ENCODE results near the gene MTG1.
"Not testable (repeated sequence)": the region's sequence is repeated elsewhere in the genome, so short reads cannot be mapped to it uniquely, and the experiment has no call there.

Gene MTG1

GRCh38 chr10:133424102-133424501 is 30.1 kb downstream of the MTG1 start:
- not testable (repeated sequence) for DNase-seq (ENCODE audit: low read depth)

- DNase-seq (ENCODE audit: low read depth): not testable (repeated sequence)
Measured at GRCh38 chr10:133424601-133425000, 30.6 kb downstream of the MTG1 start, which contains the start of gene SPRN. SPRN (minus strand) TSS chr10:133424625; CDS start chr10:133423681, 944 bp downstream.

GRCh38 chr10:133429571-133429970 is 35.6 kb downstream of the MTG1 start:
- not testable (repeated sequence) for DNase-seq (ENCODE audit: low read depth)

GRCh38 chr10:133431888-133432613 is 38.1 kb downstream of the MTG1 start:
- DNase-seq (ENCODE audit: low read depth): not testable (repeated sequence)

GRCh38 chr10:133432789-133433188 is 38.8 kb downstream of the MTG1 start:
- DNase-seq (ENCODE audit: low read depth): not testable (repeated sequence)

DNA sequence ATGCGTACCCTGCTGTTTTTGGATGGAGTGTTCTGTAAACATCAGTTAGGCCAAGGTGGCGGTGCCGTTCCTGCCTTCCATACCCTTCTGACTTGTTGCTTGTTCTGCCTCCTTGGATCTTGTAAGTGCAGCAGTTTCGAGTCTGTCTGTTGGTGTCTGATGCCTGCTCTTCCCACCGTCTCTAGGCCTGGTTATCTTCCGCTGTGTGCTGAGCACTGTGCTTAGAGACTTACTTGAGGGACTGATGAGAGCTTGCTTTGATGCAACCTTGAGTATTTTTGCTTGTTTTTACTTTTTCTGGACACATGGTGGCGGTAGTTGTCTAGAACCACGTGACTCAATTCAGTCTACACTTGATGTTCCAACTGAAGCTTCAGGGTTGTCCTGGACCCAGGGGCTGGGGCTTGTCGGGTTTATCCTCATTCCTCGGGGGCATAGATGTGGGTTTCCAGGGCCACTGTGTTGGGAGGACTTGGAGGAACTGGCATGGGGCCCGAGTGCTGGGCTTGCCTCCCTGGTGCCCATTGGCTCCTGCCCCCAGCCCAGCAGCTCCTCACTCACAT is 44.8 kb downstream of the MTG1 start:
- DNase-seq (ENCODE audit: low read depth): no peak

DNA sequence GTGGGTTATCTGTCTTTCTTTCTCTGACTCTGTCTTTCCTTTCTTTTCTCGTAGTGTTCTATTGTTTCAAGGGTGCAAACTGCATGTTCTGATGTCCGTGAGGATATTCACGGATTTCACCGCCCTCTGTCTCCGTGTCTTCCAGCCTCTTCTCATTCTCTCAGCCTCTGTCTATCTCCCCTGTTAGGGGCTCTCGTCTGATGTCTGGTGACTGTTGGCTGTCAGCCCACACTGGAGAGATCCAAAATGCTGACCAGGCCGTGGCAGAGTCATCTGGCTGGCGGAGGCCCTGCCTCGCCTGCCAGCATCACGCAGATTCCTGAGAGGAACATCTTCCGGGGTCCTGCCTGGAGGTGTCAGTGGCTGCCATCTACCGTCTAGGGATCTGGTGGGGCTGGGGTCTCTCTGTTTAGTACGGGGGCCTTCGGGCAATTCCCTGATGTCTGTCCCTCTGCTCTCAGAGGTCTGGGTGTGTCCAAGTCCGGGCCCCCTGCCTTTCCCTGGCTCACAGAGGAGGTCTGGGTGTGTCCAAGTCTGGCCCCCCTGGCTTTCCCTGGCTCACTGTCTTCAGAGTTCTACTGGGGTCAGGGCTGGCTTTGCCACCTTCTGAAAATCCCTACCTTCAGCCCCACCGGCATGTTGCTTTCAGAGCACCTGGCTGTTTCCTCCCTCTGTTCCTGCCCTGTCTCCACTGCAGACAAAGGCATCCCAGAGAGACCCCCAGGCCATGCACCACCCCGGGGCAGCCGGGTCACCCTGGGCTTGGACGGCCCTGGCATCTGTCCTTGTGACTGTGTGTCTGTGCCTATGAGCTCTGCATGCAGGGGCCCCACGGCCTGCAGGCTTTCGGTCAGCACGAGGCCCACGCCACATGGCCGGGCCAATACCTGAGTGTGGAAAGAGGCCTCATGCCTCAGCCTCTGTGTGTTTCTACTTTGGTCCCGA is 45.8 kb downstream of the MTG1 start:
- DNase-seq (ENCODE audit: low read depth): no peak

GRCh38 chr10:133440633-133441285 is 46.8 kb downstream of the MTG1 start:
- no peak for DNase-seq (ENCODE audit: low read depth)

DNA sequence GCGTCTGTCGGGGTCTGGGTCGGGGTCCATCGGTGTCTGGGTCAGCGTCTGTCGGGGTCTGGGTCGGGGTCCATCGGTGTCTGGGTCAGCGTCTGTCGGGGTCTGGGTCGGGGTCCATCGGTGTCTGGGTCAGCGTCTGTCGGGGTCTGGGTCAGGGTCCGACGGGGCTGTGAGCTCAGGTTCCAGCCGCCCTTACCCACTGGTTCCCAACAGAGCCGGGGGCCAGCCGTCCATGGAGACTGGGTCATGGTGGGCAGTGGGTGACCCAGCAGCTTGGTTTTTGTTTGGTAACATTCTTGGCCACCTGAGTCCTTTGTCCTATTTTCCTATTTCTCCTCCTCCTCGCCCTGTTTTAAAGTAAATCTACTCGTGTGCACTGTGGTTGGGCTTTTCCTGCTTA is 47.4 kb downstream of the MTG1 start:
- DNase-seq (ENCODE audit: low read depth): not testable (repeated sequence)

- DNase-seq (ENCODE audit: low read depth): no peak
Measured at GRCh38 chr10:133441780-133442179, 47.8 kb downstream of the MTG1 start.

DNA sequence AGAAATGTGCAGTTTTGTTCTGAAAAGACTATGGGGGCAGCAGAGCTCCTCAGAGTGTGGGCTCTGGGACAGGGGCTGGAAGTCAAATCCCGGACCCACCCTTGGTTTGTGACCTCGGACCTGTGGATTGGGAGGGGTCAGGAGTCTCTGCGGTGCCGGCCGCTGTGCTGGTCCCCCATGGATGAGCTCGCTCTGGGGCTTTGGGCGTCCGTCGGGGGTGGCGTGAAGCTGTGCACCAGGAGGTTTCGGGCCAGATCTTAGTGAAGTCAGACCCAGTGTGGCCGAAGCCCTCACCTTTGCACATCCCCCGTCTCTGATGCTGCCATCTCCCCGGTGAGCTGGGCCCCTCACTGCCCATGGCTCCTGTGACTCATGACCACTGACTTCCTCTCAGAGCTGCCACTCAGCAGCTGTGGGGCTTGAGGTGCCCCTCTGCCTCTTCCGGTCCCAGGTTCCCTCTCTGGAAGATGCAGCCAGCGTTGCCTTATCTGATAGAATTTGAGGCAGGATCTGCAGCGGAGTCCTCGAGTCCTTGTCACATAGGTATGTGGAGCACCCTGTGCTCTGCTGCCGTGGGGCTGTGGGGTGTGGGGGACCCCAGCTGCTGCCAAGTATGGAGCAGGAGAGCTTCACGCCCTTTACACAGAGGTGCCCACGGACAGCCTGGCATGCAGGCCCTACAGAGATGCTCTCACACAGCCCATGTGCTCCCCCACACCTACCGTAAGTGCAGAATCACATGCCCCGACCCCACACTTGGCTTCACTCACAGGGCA is 48.4 kb downstream of the MTG1 start:
- no peak for DNase-seq (ENCODE audit: low read depth)

DNA sequence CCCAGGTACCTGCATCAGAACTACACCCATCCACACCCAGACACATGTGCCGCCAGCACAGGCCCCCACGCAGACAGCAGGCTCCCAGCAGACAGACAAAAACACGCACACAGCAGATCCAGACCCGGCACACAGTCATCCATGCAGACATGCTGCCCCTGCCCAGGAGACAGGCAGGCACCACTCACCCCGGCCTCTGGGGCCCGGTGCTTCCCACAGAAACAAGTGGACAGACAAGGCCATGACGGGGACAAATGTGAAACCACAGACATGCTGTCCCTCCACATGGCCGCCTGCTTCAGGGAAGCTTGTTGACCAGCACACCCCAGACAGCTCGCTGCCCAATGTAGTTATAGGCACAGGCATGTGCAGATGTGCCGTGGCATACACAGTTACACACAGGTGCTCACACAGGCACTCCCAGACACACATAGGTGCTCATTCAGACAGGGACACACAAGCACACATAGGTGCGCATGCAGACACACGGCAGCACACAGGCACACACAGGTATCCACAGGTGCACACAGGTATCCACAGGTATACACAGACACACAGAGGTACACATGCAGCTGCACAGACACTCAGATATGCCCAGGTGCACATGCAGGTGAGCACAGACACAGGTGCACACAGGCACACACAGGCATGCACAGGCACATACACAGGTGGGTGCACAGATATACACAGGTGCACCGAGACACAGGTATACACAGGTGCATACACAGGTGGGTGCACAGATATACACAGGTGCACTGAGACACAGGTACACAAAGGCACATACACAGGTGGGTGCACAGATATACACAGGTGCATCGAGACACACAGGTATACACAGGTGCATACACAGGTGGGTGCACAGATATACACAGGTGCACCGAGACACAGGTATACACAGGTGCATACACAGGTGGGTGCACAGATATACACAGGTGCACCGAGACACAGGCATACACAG is 49.3 kb downstream of the MTG1 start:
- DNase-seq (ENCODE audit: low read depth): no peak

DNA sequence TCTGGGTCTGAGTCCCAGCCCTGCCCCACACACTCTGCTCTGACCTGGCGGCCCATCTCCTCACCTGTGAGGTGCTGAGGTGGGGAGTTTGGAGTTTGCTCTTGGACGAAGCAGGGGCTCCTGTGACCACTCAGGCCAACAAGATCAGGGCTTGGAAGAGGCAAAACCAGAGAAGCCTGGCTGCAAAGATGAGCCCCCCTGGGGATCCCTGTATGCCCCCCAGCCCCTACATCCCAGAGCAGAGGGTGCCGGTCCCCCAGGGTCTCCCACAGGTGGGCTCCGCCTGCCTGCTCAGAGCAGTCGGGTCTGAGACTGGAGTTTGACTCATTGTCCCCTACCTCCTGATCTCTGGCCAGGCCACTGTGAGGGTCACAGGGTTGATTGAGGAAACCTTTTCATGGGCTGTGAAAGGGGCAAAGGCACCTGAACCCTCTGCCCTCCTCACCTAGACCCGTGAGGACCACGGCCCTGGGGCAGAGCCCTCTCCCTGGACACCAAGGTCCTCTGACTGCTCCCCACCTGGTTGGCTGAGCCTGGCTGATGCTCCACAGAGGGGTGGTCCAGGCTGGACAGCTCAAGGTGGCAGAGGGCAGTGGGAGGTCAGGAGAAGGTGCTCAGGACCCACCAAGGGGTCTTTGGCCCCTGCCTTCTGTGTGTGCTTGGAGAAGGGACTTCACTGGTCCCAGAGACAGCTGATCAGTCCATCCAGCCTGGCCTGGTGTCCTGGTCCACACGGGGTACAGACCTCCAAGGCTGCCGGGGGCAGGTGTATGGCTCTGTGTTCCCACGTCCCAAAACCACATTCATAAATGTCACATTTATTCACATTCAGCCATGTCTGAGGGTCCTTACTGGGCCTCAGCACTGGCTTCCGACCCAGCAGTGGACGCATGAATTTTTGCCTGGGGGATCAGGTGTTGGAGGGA is 50.6 kb downstream of the MTG1 start:
- no peak for DNase-seq (ENCODE audit: low read depth)

GRCh38 chr10:133445268-133445732 is 51.3 kb downstream of the MTG1 start:
- no peak for DNase-seq (ENCODE audit: low read depth)

DNA sequence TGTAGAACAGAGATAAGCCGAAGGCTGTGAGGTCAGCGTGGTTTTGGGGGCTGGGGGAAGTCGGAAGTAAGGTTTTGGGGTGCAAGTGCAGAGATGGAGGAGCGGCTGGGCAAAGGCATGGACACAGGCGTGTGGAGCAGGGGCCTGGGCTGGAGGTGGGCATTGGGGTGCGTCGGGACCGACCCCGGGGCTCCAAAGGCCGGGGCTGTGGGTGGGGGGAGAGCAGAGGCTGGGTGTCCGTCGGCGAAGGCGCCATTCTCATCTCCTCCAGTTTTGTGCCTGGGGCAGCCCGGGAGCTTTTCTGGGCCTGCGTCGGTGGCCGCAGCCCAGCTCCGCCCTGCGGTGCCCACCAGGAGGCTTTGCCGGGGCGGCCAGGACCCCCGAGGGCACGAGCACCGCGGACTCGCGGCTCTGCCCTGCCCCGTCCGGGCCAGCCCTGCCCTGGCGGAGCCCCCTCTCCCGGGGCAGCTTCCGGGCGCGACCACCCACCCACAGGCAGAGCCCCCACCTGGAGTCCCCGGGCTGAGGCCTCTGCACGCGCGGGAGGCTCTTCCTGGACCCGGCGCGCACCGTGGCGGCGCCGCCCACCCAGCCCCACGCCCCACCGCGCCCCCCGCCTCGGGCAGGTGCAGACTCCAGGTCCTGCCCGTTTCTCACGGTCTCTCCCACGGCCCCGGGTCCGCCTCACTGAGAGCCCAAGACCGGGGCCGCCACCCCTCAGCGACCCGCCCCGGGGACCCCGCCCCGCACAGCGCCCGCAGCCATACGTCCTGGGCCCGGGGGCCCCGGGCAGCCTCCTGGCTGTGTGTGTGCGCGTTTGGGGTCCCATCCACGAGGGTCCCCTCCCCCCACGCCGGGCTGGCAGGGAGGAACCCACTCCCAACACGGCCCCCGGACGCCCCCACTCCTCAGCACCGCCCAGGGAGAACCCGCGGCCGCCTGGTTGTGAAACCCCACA is 52.1 kb downstream of the MTG1 start:
- no peak for DNase-seq (ENCODE audit: low read depth)

DNA sequence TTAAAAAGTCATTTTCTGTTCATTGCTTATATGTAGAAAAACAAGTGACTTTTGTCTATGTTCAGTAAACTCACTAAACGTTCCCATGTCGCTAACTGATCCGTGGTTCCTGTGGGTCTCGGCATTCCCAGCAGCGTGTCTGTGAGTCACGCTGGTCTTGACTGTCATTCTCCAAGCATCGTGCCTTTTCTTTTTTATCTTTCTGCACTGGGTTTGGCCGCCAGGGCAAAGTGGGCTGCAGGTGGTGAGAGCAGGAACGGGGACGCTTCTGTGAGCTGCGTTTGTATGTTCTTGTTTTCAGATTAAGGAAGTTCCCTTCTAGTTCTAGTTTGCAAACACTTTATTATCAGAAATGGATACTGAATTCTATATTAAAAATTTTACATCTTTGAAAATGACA is 53.0 kb downstream of the MTG1 start:
- no peak for DNase-seq (ENCODE audit: low read depth)

DNA sequence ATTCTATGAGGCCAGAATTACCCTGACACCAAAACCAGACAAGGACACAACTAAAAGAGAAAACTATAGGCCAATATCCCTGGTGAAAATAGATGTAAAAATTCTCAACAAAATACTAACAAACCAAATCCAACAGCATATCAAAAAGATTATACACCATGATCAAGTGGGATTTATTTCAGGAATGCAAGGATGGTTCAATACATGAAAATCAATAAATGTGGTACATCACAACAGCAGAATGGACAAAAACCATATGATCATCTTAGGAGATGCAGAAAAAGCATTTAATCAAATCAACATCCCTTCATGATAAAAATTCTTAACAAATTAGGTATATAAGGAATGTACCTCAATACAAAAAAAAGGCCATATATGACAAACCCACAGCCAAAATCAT is 54.2 kb downstream of the MTG1 start:
- no peak for DNase-seq (ENCODE audit: low read depth)

DNA sequence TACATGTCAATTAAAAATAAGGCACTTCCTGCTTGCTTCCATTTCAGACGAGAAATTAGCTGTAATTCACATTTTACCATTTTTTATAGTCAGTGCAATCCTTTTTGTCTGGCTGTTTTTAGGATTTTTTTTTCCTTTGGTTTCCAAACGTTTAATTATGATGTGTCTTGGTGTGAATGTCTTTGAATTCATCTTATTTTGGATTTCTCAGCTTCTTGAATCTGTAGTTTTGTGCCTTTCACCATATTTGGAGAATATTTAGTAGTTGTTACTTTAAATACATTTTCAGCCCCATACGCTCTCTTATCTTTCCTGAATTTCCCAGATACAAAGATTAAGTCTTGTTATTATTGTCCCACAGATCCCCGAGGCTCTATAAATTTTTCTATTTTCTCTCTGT is 57.4 kb downstream of the MTG1 start:
- DNase-seq (ENCODE audit: low read depth): no peak

All from GM04504 (cell line).